ENCODE measurements around the gene DDAH2.

GRCh38 chr6:31687860-31688693 lies 41.0 kb downstream of the DDAH2 start:
- TF ChIP-seq, protein P1, sequence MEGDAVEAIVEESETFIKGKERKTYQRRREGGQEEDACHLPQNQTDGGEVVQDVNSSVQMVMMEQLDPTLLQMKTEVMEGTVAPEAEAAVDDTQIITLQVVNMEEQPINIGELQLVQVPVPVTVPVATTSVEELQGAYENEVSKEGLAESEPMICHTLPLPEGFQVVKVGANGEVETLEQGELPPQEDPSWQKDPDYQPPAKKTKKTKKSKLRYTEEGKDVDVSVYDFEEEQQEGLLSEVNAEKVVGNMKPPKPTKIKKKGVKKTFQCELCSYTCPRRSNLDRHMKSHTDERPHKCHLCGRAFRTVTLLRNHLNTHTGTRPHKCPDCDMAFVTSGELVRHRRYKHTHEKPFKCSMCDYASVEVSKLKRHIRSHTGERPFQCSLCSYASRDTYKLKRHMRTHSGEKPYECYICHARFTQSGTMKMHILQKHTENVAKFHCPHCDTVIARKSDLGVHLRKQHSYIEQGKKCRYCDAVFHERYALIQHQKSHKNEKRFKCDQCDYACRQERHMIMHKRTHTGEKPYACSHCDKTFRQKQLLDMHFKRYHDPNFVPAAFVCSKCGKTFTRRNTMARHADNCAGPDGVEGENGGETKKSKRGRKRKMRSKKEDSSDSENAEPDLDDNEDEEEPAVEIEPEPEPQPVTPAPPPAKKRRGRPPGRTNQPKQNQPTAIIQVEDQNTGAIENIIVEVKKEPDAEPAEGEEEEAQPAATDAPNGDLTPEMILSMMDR (IDR thresholded peaks at IDR 0.05) = no peak
- TF ChIP-seq ZFX (IDR thresholded peaks at IDR 0.05; ENCODE audit: borderline replicate concordance) = no peak

Measured in 22Rv1 (cell line).